Fibroblast of the aortic adventitia (primary cell): ENCODE data around the gene CD2BP2. TPM values are rescaled to one million over a fixed set of nuclear protein-coding genes. Genes with fewer than 3 reads are reported as not detected.

Experiments used
- DNase-seq: peaks from one replicate; pipeline ENCODE4 v3.0.0-alpha.2; 2010; ENCODE audit warnings: low read depth
- H3K4me3 ChIP-seq: 2 replicates; pipeline ENCODE4 v1.5.1; 2011; ENCODE audit warnings: low read depth, mild to moderate bottlenecking, control low read depth, low read length, moderate library complexity
- total RNA-seq: library from RNA; depleted of rRNA; stranded (reverse); fragments of >200 nt; gene quantifications from 2 replicates; pipeline ENCODE4 v1.2.3, GENCODE V29; 2012; ENCODE audit warnings: low replicate concordance
- TF ChIP-seq, protein P1 (sequence below): IDR thresholded peaks from 2 replicates; pipeline ENCODE4 v1.5.1; 2011; ENCODE audit warnings: mild to moderate bottlenecking, low read length, control low read depth, inconsistent platforms; ENCODE audit not compliant: insufficient read depth

The CD2BP2 gene
- total RNA-seq = 25.2 and 37.5 TPM in 2 replicates

DNA sequence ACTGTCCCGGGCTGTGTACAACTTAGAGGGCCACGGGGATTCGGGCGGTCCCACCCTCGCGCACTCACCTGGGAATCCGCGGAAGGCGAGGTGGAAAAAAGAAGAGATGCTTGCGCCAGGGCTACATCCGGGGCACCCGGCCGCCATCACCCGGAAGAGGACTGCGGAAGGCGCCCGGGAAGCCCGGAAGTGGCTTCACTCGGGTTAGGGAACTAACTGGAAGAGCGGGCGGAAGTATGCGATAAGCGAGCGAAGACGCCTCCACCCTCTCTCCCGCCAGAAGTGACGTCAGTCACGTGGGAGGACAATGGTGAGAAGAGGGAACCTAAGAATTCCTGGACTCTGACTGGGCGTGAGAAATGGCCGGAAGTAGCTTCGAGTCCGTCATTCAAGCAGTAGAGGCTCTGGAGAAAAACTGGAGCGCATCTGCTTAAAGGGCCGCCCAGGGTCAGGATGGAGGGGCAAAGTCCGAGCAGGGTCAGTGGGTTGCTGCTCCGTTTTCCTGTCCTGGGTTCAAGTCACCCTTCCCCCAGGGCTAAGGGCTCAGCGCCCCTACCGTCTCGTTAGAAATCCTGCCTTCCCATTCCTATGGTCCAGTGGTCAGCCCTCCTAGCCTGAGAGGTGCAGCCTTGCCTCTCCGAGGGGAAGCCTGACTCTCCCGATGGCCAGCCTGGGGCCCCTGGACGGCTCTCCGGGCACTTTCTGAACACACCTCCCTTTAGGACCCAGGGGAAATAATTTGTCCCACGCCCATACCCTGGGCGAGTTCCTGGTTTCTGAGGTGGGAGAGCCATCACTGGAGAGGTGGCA lies at the start of gene CD2BP2:
TSS of gene CD2BP2 (minus strand) at position 165 of the 810 bp plus-strand sequence. CDS start 627 bp downstream, outside the sequence.
- peak; percentile 99 for DNase-seq
- TF ChIP-seq, protein P1, sequence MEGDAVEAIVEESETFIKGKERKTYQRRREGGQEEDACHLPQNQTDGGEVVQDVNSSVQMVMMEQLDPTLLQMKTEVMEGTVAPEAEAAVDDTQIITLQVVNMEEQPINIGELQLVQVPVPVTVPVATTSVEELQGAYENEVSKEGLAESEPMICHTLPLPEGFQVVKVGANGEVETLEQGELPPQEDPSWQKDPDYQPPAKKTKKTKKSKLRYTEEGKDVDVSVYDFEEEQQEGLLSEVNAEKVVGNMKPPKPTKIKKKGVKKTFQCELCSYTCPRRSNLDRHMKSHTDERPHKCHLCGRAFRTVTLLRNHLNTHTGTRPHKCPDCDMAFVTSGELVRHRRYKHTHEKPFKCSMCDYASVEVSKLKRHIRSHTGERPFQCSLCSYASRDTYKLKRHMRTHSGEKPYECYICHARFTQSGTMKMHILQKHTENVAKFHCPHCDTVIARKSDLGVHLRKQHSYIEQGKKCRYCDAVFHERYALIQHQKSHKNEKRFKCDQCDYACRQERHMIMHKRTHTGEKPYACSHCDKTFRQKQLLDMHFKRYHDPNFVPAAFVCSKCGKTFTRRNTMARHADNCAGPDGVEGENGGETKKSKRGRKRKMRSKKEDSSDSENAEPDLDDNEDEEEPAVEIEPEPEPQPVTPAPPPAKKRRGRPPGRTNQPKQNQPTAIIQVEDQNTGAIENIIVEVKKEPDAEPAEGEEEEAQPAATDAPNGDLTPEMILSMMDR = peak; percentile 17
- peak within 1 kb of the TSS; percentile 97 for H3K4me3 ChIP-seq

DNA sequence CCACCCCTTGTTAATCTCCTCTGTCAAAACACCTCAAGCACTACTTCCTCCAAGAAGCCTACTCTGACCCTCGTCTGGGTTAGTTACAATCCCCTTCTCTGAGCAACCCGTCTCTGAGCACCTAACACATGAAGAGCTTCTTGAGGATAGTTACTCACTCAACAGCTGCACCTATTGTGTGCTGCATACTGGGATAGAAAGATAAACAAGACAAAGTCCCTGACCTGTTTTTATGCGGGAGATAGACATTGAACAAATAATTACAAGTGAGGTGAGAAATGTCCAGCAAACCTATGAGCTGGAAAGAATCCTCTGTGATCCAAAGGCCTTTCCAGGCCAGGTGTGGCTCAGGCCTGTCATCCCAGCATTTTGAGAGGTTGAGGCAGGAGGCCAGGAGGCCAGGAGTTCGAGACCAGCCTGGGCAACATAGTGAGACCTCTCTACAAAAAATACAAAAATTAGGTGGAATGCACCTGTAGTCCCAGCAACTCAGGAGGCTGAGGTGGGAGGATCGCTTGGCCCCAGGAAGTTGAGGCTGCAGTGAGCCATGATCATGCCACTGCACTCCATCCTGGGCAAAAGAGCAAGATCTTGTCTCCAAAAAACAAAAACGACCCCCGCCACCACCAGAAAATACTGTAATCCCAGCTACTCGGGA lies 46.8 kb upstream of the CD2BP2 start:
- no peak overlapping the region for H3K4me3 ChIP-seq
- no peak for DNase-seq
- TF ChIP-seq, protein P1 = no peak

DNA sequence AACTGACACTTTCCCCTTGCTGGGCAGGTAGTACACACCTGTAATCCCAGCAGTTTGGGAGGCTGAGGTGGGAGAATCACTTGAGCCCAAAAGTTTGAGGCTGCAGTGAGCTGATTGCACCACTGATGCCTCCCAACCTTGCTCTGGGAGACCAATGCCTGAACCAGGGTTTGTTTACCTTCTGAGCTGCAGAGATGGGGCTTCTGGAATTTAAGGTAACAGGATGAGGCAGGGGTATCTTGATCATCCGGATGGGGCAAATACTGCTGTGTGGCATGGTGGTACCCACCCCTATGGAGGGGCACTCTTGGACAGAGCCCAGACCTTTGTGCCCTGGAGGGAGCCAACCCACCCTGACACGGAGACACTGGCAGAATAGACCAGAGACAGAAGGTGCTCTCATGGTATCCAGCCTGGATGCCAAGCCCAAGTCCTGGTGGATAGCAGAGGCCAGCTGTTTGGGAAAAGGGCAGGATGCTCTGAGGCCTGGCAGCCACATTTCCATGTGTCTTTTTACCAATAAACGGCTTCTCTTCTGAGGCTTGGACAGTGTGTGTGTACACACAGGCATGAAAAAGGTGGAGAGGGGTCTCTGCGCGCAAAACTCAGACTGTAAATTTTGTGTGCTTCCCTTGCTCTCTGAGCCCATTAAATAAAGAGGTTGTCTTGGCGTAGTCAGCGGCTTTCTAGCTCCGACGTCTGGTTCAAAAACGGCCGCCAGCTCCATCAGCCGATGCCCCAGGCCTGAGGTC lies 44.5 kb upstream of the CD2BP2 start:
- H3K4me3 ChIP-seq = peak overlapping the region; percentile 62
- DNase-seq = no peak
- TF ChIP-seq, protein P1 = no peak

DNA sequence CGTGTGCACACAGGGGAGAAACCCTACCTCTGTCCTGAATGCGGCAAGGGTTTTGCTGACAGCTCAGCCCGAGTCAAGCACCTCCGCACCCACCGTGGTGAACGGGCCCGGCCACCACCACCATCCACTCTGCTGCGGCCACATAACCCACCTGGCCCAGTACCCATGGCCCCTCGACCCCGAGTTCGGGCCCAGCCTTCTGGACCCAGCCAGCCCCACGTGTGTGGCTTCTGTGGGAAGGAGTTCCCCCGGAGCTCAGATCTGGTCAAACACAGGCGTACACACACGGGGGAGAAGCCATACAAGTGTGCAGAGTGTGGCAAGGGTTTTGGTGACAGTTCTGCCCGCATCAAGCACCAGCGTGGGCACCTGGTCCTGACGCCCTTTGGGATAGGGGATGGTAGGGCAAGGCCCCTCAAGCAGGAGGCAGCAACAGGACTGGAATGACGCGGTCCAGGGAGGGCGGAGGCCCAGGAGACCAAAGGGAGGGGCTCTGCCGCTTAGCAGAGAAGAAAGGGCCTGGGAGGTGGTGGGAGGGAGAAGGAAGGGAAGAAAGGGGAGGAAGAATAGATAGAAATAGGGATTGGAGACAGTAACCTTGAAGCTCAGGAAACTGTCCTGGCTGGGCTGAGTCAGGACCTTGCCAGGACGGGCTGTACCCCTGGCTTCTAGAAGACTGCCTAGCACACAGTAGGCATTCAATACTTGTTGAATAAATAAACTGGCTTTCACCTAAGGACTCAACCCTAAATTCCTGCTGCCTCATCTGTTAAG lies 43.7 kb upstream of the CD2BP2 start:
- H3K4me3 ChIP-seq = no peak overlapping the region
- DNase-seq = no peak
- TF ChIP-seq, protein P1 = no peak

DNA sequence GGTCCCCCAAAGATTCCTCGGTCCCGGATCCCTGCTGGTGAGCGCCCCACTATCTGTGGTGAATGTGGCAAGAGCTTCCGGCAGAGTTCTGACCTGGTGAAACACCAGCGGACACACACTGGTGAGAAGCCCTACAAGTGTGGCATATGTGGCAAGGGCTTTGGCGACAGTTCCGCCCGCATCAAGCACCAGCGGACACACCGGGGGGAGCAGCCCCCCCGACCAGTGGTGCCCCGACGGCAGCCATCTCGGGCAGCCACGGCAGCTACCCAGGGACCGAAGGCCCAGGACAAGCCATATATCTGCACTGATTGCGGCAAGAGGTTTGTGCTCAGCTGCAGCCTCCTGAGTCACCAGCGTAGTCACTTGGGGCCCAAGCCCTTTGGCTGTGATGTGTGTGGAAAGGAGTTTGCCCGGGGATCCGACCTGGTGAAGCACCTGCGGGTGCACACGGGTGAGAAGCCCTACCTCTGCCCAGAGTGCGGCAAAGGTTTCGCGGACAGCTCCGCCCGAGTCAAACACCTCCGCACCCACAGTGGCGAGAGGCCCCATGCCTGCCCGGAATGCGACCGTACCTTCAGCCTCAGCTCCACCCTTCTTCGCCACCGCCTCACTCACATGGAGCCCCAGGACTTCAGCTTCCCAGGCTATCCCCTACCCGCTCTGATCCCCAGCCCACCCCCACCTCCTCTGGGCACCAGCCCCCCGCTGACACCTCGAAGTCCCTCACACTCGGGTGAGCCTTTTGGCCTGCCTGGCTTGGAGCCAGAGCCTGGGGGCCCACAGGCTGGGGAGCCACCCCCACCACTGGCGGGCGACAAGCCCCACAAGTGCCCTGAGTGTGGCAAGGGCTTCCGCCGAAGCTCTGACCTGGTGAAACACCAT lies 42.9 kb upstream of the CD2BP2 start:
- DNase-seq = no peak
- H3K4me3 ChIP-seq = no peak overlapping the region
- TF ChIP-seq, protein P1 = no peak
